Measurements from ENCODE around the gene RELN. TPM values are rescaled to one million over a fixed set of nuclear protein-coding genes. Genes with fewer than 3 reads are reported as not detected.

Gene RELN
- total RNA-seq, 2 experiments from 2014 or later: not detected

DNA sequence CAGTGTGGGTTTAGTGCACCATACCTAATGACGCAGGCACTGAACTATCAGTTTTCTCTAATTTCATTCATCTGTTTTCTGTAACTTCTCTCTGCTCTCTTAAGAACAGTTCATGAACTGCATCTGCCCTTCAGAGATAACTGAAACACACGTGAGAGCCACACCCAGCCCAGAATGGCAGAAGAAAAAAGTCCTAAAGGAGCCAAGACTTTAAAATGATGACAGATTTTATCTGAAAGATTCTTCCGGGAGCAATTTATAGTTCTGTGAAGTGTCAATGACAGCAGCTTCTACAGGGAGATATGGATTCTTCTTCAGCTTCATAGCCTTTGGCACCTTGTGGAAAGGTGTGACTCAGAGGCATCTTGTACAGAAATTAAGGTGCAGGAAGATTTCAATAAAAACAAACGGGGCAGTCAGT, 332.0 kb downstream of the RELN start:
- H3K4me1 Mint-ChIP-seq: no peaks in the 10 kb centered on the region
- ChIA-PET POLR2A (no interaction called here), CTCF (no interaction called here)
- H3K4me3 Mint-ChIP-seq: no peak overlapping the region
- H3K36me3 Mint-ChIP-seq (ENCODE audit: low read depth): no peaks in the 10 kb centered on the region
- H3K9me3 Mint-ChIP-seq: no peaks in the 10 kb centered on the region
- no peaks in the 10 kb centered on the region for H3K27me3 Mint-ChIP-seq
- no peak overlapping the region for H3K27ac Mint-ChIP-seq
- DNase-seq: no peak

DNA sequence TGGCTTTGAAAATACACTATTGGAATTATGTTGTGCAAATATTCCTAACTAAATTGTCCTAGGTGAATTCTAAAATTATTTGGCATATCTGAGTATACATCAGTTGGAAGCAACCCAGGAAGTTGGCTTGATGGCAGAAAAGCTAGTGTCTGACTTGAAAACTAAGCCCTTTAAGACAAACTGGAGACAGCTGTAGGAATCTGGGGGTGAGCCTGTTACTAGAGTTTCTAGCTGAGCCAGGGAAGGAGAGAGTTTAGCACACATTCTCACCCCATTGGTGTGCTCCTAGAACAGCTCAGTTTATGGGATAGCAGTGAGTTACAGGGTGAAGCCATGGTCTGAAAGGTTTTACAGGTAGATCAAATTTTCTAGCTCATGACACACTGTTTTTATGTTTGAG, 333.2 kb downstream of the RELN start:
- no peaks in the 10 kb centered on the region for H3K4me1 Mint-ChIP-seq
- no peaks in the 10 kb centered on the region for H3K9me3 Mint-ChIP-seq
- no peaks in the 10 kb centered on the region for H3K36me3 Mint-ChIP-seq (ENCODE audit: low read depth)
- CTCF ChIA-PET: no interaction called here
- H3K4me3 Mint-ChIP-seq: no peak overlapping the region
- H3K27me3 Mint-ChIP-seq: no peaks in the 10 kb centered on the region
- POLR2A ChIA-PET: no interaction called here
- DNase-seq: no peak
- H3K27ac Mint-ChIP-seq: no peak overlapping the region

DNA sequence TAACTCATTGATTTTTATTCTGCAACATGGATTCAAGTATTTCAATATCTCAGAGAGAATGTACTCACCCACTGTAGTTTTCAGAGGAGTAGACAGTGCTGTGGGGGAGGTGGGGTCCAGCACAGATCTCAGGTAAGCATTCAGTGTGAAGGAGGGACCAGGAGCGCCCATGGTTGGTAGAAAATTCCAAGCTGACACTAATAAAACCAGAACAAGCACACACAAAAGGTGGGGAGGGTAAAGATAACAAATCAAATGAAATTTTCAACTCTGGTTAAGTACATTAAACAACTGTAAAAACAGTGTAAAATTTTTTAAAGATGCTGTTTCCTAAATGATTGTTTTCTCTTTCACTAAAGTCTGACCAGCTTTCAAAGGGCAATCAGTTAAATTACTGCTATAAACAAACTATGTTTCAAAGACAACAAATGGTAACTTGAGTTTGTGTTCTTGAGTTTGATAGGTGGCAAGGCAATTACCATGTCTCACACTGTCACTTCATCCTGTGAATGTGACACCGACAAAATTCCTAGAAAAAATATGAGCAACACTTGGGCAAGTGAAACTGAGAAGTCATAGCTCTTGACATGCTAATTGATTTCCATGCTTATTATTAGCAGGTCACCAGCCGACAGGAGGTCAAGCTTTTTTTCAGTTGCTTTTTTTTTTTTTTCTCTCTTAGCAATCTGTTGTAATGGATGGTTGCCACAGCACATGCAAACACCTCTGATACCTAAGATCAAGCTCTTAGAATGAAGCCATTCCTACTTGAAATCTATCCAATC, 337.7 kb downstream of the RELN start:
- no peaks in the 10 kb centered on the region for H3K4me1 Mint-ChIP-seq
- DNase-seq: no peak
- CTCF ChIA-PET: no interaction called here
- H3K27me3 Mint-ChIP-seq: no peaks in the 10 kb centered on the region
- H3K9me3 Mint-ChIP-seq: peaks cover 4% of the 10 kb centered on the region
- H3K27ac Mint-ChIP-seq: no peak overlapping the region
- POLR2A ChIA-PET: no interaction called here
- H3K36me3 Mint-ChIP-seq (ENCODE audit: low read depth): no peaks in the 10 kb centered on the region
- H3K4me3 Mint-ChIP-seq: no peak overlapping the region

DNA sequence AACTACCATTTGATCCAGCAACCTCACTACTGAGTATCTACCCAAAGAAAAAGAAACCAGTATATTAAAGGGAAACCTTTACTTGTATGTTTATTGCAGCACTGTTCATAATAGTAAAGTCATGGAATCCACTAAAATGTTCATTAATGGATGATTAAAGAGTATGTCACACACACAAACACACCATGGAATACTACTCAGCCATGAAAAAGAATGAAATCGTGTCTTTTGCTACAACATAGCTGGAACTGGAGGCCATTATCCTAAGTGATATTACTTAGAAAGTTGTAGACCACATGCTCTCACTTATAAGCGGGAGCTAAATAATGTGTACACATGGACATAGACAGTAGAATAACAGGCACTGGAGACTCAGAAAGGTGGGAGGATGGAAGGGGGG, 340.4 kb downstream of the RELN start:
- Mint-ChIP-seq H3K36me3 (ENCODE audit: low read depth) (no peaks in the 10 kb centered on the region), H3K27me3 (no peaks in the 10 kb centered on the region), H3K27ac (no peak overlapping the region), H3K9me3 (peaks cover 8% of the 10 kb centered on the region), H3K4me1 (no peaks in the 10 kb centered on the region), H3K4me3 (no peak overlapping the region)
- CTCF ChIA-PET: no interaction called here
- no peak for DNase-seq
- POLR2A ChIA-PET: no interaction called here

DNA sequence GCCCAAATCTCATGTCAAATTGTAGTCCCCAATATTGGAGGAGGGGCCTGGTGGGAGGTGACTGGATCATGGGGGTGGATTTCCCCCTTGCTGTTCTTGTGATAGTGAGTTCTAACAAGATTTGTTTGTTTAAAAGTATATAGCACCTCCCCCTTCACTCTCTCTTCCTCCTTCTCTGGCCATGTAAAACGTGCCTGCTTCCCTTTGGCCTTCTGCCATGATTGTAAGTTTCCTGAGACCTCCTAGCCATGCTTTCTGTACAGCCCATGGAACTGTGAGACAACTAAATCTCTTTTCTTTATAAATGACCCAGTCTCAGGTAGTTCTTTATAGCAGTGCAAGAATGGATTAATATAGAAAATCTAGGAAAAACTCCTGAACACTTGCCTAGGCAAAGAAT, 341.3 kb downstream of the RELN start:
- no peaks in the 10 kb centered on the region for H3K4me1 Mint-ChIP-seq
- no peaks in the 10 kb centered on the region for H3K27me3 Mint-ChIP-seq
- H3K4me3 Mint-ChIP-seq: no peak overlapping the region
- H3K36me3 Mint-ChIP-seq (ENCODE audit: low read depth): no peaks in the 10 kb centered on the region
- CTCF ChIA-PET: no interaction called here
- H3K9me3 Mint-ChIP-seq: peaks cover 9% of the 10 kb centered on the region
- POLR2A ChIA-PET: no interaction called here
- no peak overlapping the region for H3K27ac Mint-ChIP-seq
- no peak for DNase-seq

DNA sequence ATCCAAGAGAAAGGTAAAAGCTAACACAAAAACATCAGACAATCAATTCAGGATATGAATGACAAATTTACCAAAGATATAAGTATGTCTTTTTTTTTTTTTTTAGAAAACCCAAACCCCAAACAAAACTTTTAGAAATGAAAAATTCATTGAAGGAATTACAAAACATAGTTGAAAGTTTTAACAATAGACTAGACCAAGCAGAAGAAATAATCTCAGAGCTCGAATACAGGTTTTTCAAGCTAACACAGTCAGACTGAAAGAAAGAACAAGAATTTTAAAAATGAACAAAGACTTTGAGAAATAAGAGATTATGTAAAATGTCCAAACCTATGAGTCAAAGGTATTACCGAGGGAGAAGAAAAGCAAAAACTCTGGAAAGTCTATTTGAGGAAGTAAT, 345.1 kb downstream of the RELN start:
- ChIA-PET POLR2A (no interaction called here), CTCF (no interaction called here)
- Mint-ChIP-seq H3K27me3 (no peaks in the 10 kb centered on the region), H3K4me3 (no peak overlapping the region), H3K36me3 (ENCODE audit: low read depth) (no peaks in the 10 kb centered on the region), H3K4me1 (no peaks in the 10 kb centered on the region), H3K27ac (no peak overlapping the region), H3K9me3 (peaks cover 11% of the 10 kb centered on the region)
- DNase-seq: no peak

DNA sequence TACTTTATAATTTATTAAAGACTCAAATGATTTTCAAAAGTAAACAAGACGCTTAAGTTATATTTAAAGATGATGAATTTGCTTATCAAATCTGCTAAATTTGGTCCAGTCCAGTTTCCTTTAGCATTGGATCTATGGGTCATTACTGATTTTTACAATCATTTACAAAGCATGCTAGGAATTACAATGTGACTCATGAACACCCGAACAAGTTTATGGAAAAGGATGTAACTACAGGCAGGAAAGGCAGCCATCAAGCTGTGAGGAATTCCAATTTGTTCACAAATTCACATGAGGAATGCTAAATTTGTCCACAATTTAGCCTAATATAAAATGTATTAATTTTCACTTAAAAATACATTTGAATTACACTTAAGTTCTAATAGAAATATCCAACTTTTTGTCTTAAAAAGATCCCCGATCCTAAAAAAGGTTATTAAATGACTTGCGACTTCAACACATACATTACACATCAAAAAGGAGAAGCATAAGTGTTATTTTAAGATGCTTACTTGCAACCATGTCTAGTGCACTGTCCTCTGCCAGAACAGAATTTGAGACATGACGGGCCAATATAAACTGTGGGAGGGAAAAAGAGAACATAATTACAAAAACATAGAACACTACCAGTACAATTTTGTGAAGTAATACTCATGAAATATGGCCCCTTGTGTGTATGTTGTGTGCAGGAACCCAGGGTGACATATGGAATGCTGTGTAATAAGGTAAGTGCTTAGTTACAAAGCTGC, 349.3 kb downstream of the RELN start:
- Mint-ChIP-seq H3K27me3 (no peaks in the 10 kb centered on the region), H3K4me1 (no peaks in the 10 kb centered on the region), H3K36me3 (ENCODE audit: low read depth) (no peaks in the 10 kb centered on the region), H3K4me3 (no peak overlapping the region), H3K9me3 (peaks cover 5% of the 10 kb centered on the region), H3K27ac (no peak overlapping the region)
- no peak for DNase-seq
- ChIA-PET CTCF (no interaction called here), POLR2A (no interaction called here)

DNA sequence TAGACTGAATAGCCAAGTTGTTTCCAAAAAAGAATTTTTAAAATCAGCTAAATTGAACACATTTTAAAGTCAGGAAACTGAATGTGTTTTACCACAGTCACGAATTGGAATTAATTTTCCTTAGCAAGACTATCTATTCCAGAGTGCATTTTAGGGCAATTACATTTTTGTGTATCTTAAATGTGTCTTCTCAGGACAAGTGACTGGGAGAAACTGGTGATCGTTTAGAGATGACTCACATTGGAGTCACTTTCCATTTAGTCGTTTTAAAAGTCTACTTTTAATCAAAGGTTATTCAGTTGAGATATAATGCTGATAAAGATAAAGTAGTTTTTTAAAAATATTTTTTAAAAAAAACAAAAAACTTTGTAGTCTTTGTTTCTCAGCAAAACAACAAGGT, 351.7 kb downstream of the RELN start:
- POLR2A ChIA-PET: no interaction called here

DNA sequence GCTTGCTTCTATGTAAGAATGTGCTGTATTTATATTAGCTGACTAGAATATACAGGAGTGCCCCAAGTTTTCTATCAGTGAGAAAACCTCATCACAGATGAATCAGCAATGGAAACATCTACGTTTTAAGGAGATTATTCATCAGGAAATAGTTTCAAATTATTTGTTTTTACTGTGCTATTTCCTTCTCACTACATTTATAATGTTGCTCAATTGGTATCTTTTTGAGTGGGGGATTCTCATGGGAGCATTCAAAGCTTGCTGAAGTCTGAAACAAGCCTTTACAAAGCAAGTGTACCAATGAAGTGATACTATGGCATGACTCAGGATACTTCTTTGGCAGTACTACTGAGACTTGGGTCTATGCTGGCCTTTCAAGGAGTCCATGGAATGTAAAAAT, 352.4 kb downstream of the RELN start:
- Mint-ChIP-seq H3K27me3 (no peaks in the 10 kb centered on the region), H3K4me3 (no peak overlapping the region), H3K36me3 (ENCODE audit: low read depth) (no peaks in the 10 kb centered on the region), H3K27ac (no peak overlapping the region), H3K4me1 (no peaks in the 10 kb centered on the region), H3K9me3 (no peaks in the 10 kb centered on the region)
- CTCF ChIA-PET: no interaction called here
- POLR2A ChIA-PET: no interaction called here
- DNase-seq: no peak

More for the DNA sequence above, 351.7 kb downstream of the RELN start:
- H3K4me3 Mint-ChIP-seq: no peak overlapping the region
- DNase-seq: no peak
- H3K36me3 Mint-ChIP-seq (ENCODE audit: low read depth): no peaks in the 10 kb centered on the region
- no peaks in the 10 kb centered on the region for H3K27me3 Mint-ChIP-seq
- H3K27ac Mint-ChIP-seq: no peak overlapping the region
- CTCF ChIA-PET: no interaction called here
- no peaks in the 10 kb centered on the region for H3K4me1 Mint-ChIP-seq
- no peaks in the 10 kb centered on the region for H3K9me3 Mint-ChIP-seq

DNA sequence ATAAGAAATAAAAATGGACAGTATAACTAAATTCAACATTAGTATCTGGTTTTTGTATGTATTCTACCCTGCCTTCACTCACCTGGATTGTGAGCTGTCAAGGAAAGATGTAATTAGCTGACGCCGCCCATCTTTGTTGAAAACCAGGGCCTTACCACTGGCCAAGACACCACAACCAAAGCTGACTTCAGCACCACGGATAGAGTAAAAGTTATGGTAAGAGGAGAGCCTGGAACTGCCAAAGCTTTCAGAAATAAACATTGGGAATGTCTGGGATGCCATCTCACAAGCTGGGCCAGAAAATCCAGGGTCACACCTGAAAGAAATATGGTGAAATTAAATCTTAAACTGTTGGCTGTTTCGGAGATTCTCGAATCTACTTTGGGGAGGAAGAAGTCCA, 353.3 kb downstream of the RELN start:
- H3K9me3 Mint-ChIP-seq: no peaks in the 10 kb centered on the region
- no peak overlapping the region for H3K4me3 Mint-ChIP-seq
- ChIA-PET POLR2A (no interaction called here), CTCF (no interaction called here)
- no peaks in the 10 kb centered on the region for H3K4me1 Mint-ChIP-seq
- H3K27me3 Mint-ChIP-seq: no peaks in the 10 kb centered on the region
- H3K36me3 Mint-ChIP-seq (ENCODE audit: low read depth): no peaks in the 10 kb centered on the region
- no peak overlapping the region for H3K27ac Mint-ChIP-seq
- DNase-seq: no peak

DNA sequence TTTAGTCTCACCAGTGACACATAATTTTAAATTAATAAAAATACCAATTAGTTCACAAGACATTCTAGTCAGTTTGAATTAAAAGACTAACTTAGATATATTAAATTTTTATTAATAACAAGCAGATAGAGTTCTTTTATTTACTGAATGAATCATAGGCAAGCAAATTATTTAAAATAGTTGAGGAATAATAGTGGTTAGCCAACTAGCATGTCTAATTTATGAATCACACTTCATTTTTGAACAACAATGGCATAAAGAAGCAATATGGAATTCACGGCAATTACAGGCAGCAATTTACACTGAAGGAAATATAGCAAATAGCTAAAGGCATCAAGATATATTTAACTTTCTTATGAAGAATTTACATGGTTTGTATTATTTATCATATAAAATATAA, 356.5 kb downstream of the RELN start:
- ChIA-PET CTCF (no interaction called here), POLR2A (no interaction called here)
- Mint-ChIP-seq H3K4me1 (no peaks in the 10 kb centered on the region), H3K36me3 (ENCODE audit: low read depth) (no peaks in the 10 kb centered on the region), H3K9me3 (no peaks in the 10 kb centered on the region), H3K27ac (no peak overlapping the region), H3K4me3 (no peak overlapping the region), H3K27me3 (no peaks in the 10 kb centered on the region)
- no peak for DNase-seq

DNA sequence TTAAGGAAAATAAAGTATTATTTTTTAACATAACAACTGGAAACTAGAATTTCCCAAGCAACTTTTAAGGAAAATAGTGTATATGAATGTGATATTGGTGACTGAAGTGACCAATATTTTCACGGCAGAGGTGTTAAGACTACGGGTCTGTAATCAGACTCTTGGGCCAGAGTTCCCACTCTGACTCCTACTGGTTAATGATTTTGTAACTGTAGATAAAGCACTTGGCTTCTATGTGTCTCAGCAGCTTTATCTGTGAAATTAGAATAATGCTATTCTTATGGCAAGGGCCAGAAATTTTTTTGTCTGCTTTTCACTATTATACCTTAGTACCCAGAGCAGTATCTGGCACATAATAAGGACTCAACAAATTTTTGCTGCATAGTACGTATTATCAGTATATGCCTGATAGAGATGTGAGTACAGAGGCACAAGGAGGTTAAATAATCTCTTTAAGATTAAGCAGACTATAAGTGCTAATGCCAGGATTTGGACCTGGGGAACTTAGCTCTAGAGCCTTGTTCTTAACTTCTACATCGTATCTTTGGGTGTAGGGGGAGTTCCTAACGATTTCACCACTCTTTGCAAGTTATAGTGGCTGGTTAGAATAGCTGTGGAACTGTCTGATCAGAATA, 357.3 kb downstream of the RELN start:
- Mint-ChIP-seq H3K4me1 (no peaks in the 10 kb centered on the region), H3K4me3 (no peak overlapping the region), H3K9me3 (no peaks in the 10 kb centered on the region), H3K27ac (no peak overlapping the region), H3K36me3 (ENCODE audit: low read depth) (no peaks in the 10 kb centered on the region), H3K27me3 (no peaks in the 10 kb centered on the region)
- ChIA-PET CTCF (no interaction called here), POLR2A (no interaction called here)
- no peak for DNase-seq

DNA sequence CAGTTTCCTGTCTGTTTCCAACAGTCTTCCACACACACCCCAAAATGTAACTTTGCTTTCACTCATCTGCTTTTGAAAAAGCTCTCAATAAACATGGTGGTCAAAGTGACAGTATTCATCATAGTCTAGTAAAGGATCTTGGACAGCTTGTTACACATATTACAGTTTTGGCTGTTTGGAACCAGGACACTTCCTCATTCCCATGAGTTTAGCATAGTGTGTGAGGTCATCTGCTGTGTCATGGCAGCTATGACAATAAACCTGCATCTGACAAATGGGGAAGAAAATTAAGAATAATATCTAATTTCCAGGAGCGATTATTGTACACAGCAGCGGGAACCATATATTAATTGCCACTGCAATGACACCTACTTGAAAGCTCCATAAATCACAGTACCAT, 359.1 kb downstream of the RELN start:
- Mint-ChIP-seq H3K27ac (no peak overlapping the region), H3K36me3 (ENCODE audit: low read depth) (no peaks in the 10 kb centered on the region)
- CTCF ChIA-PET: no interaction called here

DNA sequence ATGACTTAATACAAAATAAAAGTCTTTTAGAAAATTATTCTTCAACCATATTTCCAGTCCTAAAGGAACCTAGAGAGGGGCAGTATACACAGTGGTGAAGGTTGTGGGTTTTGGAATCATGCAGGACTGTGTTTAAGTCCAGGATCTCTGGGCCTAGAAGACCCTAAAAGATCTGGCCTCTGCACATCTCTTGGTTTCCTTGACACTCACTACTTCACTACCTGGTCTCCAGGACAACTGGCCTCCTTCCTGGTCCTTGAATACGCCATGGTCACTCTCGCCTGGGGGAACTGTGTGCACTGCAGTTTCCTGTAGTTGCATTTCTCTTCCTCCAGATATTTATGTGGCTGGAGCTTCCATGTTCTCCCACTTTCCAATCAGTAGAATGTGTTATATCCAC, 360.7 kb downstream of the RELN start:
- Mint-ChIP-seq H3K9me3 (no peaks in the 10 kb centered on the region), H3K36me3 (ENCODE audit: low read depth) (no peaks in the 10 kb centered on the region), H3K4me1 (no peaks in the 10 kb centered on the region), H3K27ac (no peak overlapping the region), H3K4me3 (no peak overlapping the region), H3K27me3 (no peaks in the 10 kb centered on the region)
- ChIA-PET POLR2A (no interaction called here), CTCF (interaction anchor here (0.6 kb wide), 1 partner anchor 8 kb away, joined by 3 read pairs; no protein-coding TSS in a partner anchor)
- DNase-seq: no peak

More for the DNA sequence above, 359.1 kb downstream of the RELN start:
- no peaks in the 10 kb centered on the region for H3K9me3 Mint-ChIP-seq
- no peaks in the 10 kb centered on the region for H3K4me1 Mint-ChIP-seq
- POLR2A ChIA-PET: no interaction called here
- no peak for DNase-seq
- no peaks in the 10 kb centered on the region for H3K27me3 Mint-ChIP-seq
- H3K4me3 Mint-ChIP-seq: no peak overlapping the region

Measured in activated CD4-positive, alpha-beta memory T cell treated with anti-CD3 and anti-CD28 coated beads, Interleukin-2, amount 10 ng/mL, durations not matched to agents 7 days and 5 days (primary cell).